Measurements from ENCODE around the gene CKM.
"Not testable (repeated sequence)": the region's sequence is repeated elsewhere in the genome, so short reads cannot be mapped to it uniquely, and the experiment has no call there.

CKM gene

GRCh38 chr19:45293682-45294081 lies 29.0 kb downstream of the CKM start:
- DNase-seq (ENCODE audit: low read depth, low spot score) = no peak

GRCh38 chr19:45291834-45292233 lies 30.8 kb downstream of the CKM start:
- DNase-seq (ENCODE audit: low read depth, low spot score) = no peak

GRCh38 chr19:45290381-45290931 lies 32.2 kb downstream of the CKM start:
- DNase-seq (ENCODE audit: low read depth, low spot score) = no peak

GRCh38 chr19:45283443-45284033 lies 39.1 kb downstream of the CKM start:
- no peak for DNase-seq (ENCODE audit: low read depth, low spot score)

- no peak for DNase-seq (ENCODE audit: low read depth, low spot score)
Measured at GRCh38 chr19:45280471-45280961, 42.2 kb downstream of the CKM start.

- DNase-seq (ENCODE audit: low read depth, low spot score) = no peak
Measured at GRCh38 chr19:45279587-45280192, 43.0 kb downstream of the CKM start.

GRCh38 chr19:45278087-45278486 lies 44.6 kb downstream of the CKM start:
- no peak for DNase-seq (ENCODE audit: low read depth, low spot score)

GRCh38 chr19:45276284-45276687 lies 46.4 kb downstream of the CKM start:
- no peak for DNase-seq (ENCODE audit: low read depth, low spot score)

GRCh38 chr19:45275370-45275971 lies 47.2 kb downstream of the CKM start:
- DNase-seq (ENCODE audit: low read depth, low spot score) = no peak

- no peak for DNase-seq (ENCODE audit: low read depth, low spot score)
Measured at GRCh38 chr19:45273521-45273855, 49.2 kb downstream of the CKM start.

- no peak for DNase-seq (ENCODE audit: low read depth, low spot score)
Measured at GRCh38 chr19:45271735-45272108, 51.0 kb downstream of the CKM start.

GRCh38 chr19:45271098-45271734 lies 51.5 kb downstream of the CKM start:
- DNase-seq (ENCODE audit: low read depth, low spot score) = no peak

GRCh38 chr19:45269939-45270338 lies 52.7 kb downstream of the CKM start:
- DNase-seq (ENCODE audit: low read depth, low spot score) = not testable (repeated sequence)

GRCh38 chr19:45267296-45267695 lies 55.4 kb downstream of the CKM start:
- DNase-seq (ENCODE audit: low read depth, low spot score) = no peak

- DNase-seq (ENCODE audit: low read depth, low spot score) = no peak
Measured at GRCh38 chr19:45265375-45265774, 57.3 kb downstream of the CKM start.

- no peak for DNase-seq (ENCODE audit: low read depth, low spot score)
Measured at GRCh38 chr19:45264781-45265317, 57.8 kb downstream of the CKM start.

- no peak for DNase-seq (ENCODE audit: low read depth, low spot score)
Measured at GRCh38 chr19:45263013-45263412, 59.7 kb downstream of the CKM start.

GRCh38 chr19:45262570-45262969 lies 60.1 kb downstream of the CKM start:
- DNase-seq (ENCODE audit: low read depth, low spot score) = no peak

- DNase-seq (ENCODE audit: low read depth, low spot score) = no peak
Measured at GRCh38 chr19:45258862-45259261, 63.8 kb downstream of the CKM start.

- DNase-seq (ENCODE audit: low read depth, low spot score) = no peak
Measured at GRCh38 chr19:45256836-45257235, 65.8 kb downstream of the CKM start.

Data from brain pericyte (primary cell).